Stomach (tissue), 4 donors: Measurements from ENCODE around the gene F7.

Experiments used
- POLR2A ChIP-seq, 4 donors: fragments of 450-650 bp; IDR thresholded peaks; one replicate each; pipeline ENCODE4 v1.6.1; 2016; ENCODE audit warnings: antibody characterized with exemption in 4 of 4, control low read depth in 2 of 4, mild to moderate bottlenecking in 1 of 4, moderate library complexity in 1 of 4
- TF ChIP-seq, protein P1 (sequence below), 7 experiments: fragments of 450-650 bp in 4 of 7; fragments of 200-600 bp in 3 of 7; sonication (generic) in 3 of 7; IDR thresholded peaks; one replicate each; pipeline ENCODE4 v1.5.1; 2016 to 2019; ENCODE audit warnings: antibody characterized with exemption in 7 of 7, control low read depth in 2 of 7, mild to moderate bottlenecking in 1 of 7

DNA sequence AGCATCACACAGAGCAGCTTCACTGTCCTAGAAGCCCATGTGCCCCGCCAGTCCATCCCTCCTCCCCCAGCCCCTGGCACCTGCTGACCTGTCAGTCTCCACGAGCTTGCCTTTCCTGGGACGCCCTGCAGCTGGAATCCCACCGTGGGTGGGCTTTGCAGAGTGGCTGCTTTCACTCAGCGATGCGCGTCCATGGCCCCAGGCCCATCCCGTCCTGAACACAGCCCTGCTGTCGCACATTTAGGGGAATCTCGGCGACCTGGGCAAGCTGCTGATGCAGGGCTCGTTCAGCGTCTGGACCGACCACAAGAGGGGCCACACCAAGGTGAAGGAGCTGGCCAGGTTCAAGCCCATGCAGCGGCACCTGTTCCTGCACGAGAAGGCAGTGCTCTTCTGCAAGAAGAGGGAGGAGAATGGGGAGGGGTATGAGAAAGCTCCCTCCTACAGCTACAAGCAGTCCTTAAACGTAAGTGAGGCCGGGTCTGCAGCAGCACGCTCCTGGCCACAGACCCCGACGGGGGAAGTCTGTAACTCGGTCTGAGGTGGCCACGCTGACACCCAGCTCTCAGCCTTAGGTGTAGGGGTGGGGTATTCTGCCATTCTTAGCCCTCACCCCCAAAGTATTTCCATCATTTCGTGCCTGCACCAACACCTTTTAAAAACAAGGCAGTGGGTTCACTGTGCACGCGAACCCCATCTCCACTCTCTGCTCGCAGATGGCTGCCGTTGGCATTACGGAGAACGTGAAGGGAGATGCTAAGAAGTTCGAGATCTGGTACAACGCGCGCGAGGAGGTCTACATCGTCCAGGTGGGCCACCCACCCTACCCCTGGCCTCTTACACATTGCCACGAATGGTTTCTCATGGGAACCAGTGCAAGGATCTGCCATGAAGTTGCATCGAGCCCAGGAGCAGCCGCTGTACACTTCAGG is 18.3 kb upstream of the F7 start:
- TF ChIP-seq, protein P1, sequence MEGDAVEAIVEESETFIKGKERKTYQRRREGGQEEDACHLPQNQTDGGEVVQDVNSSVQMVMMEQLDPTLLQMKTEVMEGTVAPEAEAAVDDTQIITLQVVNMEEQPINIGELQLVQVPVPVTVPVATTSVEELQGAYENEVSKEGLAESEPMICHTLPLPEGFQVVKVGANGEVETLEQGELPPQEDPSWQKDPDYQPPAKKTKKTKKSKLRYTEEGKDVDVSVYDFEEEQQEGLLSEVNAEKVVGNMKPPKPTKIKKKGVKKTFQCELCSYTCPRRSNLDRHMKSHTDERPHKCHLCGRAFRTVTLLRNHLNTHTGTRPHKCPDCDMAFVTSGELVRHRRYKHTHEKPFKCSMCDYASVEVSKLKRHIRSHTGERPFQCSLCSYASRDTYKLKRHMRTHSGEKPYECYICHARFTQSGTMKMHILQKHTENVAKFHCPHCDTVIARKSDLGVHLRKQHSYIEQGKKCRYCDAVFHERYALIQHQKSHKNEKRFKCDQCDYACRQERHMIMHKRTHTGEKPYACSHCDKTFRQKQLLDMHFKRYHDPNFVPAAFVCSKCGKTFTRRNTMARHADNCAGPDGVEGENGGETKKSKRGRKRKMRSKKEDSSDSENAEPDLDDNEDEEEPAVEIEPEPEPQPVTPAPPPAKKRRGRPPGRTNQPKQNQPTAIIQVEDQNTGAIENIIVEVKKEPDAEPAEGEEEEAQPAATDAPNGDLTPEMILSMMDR (IDR thresholded peaks at IDR 0.05): no peak
- no peak for TF ChIP-seq POLR2A (IDR thresholded peaks at IDR 0.05)
